Activated T-cell treated with anti-CD3 and anti-CD28 coated beads for 48 hours (primary cell): ENCODE data around the gene MGAT4B.
A peak's percentile ranks its signal among the peaks of the same experiment; 100 is the strongest.
"Not testable (repeated sequence)": the region's sequence is repeated elsewhere in the genome, so short reads cannot be mapped to it uniquely, and the experiment has no call there.

Experiments
- DNase-seq: peaks from one replicate; pipeline ENCODE4 v3.0.0-alpha.2; 2020; ENCODE audit warnings: low read depth

Gene MGAT4B

DNA sequence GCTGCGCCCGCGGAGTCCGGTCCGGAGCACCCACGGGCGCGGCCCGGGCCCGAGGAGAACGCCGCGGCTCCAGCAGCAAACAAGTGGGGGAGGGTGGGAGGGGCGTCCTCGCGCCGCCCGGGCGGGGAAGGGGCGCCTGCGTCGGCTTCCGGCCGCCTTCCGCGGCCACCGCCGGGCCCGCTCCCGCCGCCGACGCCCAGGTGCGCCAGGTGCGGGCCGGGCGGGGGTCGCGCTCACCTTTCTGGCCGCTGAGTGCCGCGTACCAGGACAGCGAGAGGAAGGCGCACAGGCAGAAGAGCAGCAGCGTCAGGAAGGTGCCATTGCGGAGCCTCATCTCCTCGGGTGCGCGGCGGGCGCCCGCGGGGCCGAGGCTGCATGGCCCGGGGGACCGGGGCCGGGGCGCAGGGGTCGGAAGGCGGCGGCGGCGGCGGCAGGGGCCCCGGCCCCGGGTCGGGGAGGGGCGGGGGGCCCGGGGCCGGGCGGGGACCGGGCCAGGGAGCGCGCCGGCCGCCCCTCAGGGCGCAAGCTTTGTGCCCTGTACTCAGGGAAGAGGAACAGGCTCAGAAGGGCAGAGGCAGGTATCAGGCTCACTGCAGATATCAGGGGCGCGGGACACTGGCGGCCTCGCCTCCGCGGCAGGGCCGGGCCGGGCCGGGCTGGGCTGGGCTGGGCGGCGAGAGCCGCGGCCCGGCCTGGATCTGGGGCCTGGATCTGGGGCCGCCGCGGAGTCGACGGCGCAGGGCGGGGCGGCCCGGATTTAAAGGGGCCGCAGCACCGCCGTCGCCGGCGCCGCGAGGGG is at the start of gene MGAT4B:
Gene MGAT4B (minus strand): TSS at position 617 of the 799 bp plus-strand sequence. CDS start 283 bp downstream, at position 334.
- DNase-seq, result peak; percentile 68

DNA sequence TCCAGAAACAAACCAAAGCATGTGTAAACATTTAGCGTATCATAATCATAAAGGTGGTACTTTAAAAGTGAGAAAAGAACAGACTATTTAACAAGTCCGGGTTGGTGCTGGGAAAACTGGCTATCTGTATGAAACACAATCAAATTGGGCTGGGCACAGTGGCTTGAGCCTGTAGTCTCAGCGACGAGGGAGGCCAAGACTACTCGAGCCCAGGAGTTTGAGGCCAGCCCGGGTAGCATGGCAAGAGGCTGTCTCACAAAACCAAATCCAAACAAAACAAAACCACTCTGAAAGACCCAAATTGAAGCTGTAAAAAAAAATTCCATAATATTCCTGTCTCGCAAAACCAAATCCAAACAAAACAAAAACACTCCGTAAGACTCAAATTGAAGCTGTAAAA is 47.7 kb upstream of the MGAT4B start:
- DNase-seq, result no peak

DNA sequence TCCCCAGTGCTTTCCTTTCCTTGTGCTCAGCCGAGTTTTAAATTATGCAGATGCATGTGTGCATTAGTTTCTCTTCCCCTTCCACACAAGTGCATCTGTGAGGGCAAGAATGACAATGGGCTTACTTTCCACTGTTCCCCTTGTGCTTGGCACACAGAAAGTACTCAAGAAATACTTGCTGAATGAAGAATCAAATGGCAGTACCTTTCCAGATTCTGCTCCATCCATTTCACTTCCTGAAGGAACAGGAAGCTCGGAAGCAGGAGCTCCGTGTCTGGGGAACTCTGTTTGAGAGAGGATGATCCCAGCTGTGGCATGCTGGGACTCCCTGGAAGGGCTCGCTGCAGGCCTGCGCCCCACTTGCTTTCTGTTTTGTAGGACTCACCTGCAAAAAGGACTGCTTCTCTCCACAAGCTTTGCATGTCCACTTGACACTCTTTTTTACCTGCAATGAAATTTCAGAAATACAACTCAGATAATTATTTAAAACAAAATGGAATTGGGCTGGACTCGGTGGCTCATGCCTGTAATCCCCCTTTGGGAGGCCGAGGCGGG is 46.4 kb upstream of the MGAT4B start:
- no peak for DNase-seq

DNA sequence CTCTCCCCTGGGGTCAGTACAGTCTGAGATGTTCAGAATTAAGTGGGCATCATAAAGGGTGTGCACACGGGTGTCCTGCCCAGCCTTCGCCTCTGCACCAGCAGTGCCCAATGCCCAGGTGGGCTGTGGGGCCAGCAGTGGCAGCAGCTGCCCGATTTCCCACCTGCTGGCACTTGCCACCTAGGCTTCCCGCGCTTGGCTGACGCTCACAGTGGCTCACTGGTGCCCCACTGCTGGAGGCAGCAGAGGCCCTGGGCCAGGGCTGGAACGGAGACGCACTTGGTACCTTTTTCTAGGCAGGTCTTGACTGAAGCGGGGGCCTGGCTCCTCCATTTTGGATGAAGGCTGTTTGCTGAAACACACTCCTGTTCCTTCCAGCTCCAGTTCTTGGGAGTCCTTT is 35.0 kb upstream of the MGAT4B start:
- DNase-seq, result no peak

DNA sequence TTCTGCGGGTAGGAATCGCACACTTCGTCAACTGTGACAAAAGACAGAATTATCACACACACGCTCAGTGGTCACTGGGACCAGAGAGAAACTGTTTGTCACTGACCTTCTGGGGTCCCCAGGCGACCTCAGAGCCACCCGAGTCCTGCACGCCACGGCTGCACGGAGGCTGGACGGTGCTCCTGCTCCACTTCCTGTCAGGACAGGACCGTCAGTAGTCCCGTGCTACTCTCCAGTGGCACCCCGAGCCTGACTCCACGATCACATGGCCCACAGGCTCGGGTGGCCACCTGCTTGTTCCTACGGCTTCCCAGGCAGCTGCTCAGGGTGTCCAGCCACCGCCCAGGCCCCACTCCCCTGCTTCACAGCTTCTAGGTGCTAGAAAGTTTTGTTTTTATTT is 34.1 kb upstream of the MGAT4B start:
- DNase-seq, result no peak

DNA sequence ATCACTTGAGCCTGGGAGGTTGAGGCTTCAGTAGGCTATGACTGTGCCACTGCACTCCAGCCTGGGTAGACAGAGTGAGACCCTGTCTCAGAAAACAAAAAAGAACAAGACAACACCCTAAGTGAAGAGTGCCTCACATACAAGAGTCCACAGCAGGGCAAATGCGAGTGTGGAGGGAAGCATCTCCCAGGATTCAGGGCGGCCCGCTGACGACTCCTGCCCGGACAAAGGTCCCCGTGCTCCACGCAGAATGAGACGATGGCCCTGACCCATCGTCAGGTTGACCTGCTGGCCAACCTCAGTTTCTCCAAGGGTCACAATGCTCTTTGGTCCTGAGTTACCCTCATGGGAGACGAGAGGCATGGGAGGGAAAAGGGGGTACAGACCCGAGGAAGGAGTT is 33.7 kb upstream of the MGAT4B start:
- DNase-seq, result no peak

DNA sequence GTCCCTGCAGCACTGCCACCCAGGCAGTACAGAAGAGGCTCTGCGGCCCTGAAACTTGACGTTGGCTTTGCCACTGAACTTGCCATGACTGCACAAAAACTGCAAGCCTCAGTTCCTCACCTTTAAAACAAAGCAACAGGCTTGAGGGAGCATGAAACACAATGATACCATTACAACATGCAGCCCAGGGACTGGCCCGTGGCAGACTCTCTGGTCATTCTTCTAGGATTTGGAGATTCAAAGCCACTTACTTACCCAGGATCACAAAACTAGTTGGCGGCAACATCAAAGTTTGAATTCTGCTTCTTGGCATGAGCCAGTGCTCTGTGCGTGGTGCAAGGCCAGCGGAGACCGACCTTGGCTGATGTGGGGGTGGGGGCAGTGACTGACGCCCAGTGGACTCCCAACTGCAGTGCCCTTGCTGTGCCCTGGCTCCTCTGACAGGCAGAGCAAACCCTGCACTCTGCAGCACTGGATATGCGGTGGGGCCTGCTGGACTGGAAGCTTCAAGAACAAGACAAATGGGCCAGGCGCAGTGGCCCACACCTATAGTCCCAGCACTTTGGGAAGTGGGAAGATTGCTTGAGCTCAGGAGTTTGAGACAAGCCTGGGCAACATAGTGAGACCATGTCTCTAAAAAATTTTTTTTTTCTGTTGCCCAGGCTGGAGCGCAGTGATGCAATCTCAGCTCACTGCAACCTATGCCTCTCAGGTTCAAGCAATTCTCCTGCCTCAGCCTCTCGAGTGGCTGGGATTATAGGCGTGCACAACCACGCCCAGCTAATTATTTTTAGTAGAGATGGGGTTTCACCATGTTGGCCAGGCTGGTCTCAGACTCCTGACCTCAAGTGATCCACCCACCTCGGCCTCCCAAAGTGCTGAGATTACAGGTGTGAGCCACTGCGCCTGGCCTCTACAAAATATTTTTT is 32.9 kb upstream of the MGAT4B start:
- DNase-seq, result no peak

DNA sequence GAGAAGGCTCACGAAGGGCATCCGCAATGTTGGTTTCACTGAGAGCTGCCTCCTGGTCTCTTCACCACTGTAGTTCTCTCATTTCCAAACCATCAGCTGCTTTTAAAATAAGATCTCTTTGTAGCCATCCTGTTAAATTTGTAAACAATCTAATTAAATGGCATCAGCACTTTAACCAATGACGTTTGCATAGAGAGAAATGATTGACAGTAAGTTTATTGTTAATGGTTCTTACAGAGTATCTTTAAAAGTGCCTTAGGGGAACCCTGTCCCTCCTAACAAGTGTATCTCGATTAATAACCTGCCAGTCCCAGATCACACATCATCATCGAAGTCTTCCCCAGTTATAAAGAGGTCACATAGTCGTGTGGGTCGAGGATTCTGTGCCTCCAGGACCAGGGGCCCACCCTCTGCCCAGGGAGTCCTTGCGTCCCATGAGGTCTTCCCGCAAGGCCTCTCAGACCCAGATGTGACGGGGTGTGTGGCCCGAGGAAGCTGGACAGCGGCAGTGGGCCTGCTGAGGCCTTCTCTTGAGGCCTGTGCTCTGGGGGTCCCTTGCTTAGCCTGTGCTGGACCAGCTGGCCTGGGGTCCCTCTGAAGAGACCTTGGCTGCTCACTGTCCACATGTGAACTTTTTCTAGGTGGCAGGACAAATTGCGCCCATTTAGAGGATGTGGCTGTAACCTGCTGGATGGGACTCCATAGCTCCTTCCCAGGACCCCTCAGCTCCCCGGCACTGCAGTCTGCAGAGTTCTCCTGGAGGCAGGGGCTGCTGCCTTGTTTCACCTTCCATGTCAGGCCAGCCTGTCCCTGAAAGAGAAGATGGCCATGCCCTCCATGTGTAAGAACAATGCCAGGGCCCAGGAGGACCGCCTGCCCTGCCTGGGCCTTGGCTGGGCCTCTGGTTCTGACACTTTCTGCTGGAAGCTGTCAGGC is 30.7 kb upstream of the MGAT4B start:
- no peak for DNase-seq

DNA sequence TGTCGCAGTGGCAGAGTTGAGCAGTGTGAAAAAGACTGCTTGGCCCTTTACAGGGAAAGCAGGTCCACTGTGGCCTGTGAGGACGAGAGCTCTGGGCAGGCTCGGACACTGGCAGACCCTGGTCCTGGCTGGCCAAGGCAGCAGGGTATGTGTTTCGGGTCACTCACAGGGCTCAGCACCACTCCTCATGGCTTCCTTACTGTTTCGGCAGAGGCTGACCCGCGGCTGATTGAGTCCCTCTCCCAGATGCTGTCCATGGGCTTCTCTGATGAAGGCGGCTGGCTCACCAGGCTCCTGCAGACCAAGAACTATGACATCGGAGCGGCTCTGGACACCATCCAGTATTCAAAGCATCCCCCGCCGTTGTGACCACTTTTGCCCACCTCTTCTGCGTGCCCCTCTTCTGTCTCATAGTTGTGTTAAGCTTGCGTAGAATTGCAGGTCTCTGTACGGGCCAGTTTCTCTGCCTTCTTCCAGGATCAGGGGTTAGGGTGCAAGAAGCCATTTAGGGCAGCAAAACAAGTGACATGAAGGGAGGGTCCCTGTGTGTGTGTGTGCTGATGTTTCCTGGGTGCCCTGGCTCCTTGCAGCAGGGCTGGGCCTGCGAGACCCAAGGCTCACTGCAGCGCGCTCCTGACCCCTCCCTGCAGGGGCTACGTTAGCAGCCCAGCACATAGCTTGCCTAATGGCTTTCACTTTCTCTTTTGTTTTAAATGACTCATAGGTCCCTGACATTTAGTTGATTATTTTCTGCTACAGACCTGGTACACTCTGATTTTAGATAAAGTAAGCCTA is 29.8 kb upstream of the MGAT4B start:
- DNase-seq, result no peak

DNA sequence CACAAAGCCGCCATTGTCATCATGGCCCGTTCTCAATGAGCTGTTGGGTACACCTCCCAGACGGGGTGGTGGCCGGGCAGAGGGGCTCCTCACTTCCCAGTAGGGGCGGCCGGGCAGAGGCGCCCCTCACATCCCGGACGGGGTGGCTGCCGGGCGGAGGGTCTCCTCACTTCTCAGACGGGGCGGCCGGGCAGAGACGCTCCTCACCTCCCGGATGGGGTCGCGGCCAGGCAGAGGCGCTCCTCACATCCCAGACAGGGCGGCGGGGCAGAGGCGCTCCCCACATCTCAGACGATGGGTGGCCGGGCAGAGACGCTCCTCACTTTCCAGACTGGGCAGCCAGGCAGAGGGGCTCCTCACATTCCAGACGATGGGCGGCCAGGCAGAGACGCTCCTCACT is 28.2 kb upstream of the MGAT4B start:
- not testable (repeated sequence) for DNase-seq

DNA sequence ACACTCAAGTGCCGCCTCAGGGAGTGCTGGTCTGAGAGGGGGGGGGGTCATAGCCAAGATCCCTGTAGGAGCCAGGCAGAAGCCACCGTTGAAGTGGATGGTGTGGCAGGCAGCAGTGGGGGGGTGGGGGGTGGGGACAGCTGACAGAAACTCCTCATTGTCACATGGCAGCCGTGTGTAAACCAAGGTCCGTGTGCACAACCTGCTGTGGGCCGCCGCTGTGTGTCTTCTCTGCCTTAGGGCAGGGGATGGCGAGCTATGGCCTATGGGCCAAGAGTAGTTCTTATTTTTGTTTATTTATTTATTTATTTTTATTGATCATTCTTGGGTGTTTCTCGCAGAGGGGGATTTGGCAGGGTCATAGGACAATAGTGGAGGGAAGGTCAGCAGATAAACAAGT is 27.5 kb upstream of the MGAT4B start:
- DNase-seq, result no peak

DNA sequence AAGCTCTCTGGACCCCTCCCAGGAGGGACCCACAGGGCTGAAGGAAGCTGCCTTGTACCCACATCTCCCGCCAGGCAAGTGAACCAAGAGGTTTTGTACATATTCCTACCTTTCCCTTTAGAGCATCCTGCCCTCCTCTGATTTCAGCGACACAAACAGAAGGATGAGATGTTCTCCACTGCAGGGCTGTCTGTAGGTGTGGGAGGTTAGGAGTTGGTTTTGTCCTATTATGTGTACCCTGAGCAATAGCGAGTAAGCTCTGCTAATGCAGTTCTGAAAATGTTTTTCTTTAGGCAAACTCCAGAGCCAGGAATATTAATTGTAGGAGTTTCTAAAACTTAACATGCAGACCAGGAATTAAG is 27.0 kb upstream of the MGAT4B start:
- DNase-seq, result no peak

DNA sequence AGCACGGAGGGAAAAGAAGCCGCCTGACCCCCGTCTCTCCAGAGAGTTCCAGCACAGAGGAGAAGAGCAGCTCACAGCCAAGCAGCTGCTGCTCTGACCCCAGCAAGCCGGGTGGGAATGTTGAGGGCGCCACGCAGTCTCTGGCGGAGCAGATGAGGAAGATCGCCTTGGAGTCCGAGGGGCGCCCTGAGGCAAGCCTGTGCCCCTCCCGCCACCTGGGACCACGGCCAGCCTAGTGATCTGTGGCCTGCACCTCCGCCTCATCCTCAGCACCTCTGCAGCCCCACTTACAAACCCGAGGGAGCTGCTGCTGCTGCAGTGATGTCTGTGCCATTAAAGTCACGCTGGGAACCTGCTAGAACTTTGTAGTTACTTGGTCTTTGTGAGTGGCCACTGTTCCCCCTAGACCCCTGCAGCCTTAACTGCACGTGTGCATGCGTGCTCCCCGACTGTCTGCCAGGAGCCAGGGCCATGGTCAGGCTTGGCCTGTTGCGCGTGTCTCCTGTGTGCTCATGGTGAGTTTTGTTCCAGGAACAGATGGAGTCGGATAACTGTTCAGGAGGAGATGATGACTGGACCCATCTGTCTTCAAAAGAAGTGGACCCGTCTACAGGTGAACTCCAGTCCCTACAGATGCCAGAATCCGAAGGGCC is 26.5 kb upstream of the MGAT4B start:
- DNase-seq, result no peak

DNA sequence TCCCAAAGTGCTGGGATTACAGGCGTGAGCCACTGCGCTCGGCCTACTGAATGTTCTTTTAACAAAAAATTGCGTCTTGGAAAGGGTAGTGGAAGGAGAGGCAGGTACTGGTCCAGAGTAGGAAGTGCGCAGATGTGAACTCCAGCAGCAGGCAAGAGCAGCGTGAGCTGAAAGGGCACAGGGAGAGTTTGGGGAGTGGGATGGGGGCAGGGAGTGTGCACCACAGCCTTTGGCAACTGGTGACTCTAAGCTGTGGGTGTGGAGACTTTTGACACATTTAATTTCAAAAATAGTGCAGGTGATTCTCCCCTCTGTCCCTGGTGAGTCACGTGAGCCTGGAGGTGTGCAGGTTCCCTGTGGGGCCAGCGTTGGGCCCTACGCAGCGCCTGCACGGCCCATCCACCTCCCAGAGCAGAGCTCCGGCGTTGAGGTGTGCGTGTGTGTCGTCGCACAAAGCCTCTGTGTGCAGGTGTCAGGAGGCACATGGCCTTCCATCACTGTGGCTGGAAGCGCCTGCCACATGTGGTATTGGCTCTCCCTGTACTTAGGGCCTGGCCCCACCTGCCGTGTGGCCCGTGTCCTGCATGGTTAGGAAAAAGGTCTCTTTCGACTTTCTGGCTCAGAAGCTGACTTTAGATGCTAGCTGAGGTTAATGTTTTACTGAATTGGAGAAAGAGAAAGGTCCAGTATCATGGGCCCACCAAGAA is 25.5 kb upstream of the MGAT4B start:
- no peak for DNase-seq

DNA sequence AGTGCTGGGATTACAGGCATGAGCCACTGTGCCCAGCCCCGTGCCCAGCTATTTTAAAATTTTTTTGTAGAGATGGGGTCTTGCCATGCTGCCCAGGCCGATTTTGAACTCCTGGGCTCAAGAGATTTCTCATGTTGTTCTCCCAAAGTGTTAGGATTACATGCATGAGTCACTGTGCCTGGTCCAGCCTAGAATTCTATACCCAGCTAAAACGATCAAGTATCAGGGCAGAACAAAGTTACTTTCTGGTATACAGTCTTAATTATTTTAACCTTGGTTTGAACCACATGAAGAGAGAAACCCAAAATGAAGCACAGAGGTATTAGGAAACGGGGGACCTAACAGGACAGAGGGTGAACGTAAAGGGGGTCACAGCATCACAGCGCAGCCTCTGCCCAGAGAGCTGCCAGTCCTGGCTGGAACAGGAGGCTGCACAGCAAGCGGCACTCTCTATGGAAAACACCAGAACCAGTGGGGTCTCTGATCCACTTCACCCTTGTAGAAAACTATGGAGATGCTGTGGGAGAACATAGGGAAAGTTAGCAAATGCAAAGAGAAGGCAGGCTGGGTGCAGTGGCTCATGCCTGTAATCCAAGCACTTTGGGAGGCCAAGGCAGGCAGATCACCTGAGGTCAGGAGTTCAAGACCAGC is 24.3 kb upstream of the MGAT4B start:
- no peak for DNase-seq

DNA sequence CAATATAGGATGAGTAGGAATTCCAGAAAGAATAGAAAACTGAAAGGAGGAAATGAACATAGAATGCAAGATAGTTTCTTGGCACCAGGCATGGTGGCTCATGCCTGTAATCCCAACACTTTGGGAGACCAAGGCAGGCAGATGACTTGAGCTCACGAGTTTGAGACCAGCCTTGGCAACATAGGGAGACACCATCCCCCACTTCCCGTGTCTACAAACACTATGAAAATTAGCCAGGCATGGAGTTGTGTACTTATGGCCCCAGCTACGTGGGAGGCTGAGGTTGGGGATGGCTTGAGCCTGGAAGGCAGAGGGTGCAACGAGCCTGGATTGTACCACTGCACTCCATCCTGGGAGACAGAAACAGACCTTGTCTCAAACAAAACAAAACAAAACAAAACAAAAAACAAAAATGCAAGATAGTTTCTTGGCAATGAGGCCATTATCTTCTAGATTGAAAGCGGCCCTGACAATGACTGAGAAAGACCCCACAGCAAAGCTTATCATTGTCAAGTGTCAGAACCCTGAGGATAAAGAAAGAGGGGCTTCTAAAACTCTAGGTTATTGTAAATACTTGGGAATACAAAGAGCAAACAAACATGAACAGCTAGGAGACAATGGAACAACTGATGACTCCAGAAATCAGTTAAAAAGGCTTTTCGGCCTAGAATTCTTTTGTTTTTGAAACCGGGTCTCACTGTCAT is 23.2 kb upstream of the MGAT4B start:
- no peak for DNase-seq

DNA sequence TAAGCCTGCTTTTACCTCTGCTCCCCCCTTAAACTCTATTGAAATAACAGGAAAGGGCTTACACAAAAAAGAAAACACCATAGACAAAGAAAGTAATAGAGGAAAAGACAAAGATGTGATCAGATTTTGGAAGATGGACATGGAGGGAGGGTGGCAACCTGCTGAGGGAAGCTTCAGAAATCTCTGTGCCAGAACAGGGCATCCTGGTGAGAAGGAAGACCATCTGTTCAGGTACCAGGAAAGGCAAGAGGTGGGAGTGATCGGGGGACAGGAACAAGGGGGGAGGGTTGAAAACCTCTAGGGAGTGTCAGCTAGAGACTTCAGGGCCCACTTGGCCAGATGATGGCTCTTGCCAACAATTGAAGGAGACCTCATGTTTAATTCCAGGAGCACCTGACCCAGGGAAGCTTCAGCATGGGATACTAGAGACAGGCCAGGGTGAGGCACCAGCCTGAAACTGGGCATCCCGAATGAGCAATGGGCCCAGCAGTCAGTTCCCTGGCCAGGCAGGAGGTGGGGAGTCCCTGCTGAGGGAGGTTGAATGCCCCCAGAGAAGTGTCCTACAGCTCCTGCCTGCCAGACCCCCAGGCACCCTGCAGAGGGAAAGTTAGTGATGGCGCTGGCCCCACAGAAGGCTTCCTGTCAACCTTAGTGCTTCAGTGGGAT is 22.2 kb upstream of the MGAT4B start:
- no peak for DNase-seq

DNA sequence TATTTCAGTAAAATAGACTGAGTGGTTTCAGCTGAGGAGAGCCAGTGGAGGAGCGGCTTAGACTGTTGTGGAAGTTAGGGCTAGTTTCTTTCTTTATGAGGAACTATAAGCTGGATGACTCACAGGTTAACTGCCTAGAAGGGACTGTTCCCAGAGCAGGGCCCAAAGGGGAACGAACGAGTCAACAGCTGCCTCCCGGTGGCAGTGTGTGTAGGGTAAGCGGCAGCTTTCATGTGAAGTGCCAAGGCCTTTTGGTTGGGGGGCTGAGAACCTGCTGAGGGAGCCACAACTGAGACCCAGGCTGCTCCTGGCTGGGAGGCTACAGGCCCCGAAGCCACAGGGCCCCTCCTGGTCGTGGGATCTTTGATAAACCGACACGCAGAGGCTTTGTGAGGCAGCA is 21.0 kb upstream of the MGAT4B start:
- no peak for DNase-seq
